Spleen (tissue), 7 donors: Measurements from ENCODE around the gene CEP152.

Experiments used
- CTCF ChIP-seq, 11 experiments: fragments of 200-600 bp in 7 of 11; fragments of 450-650 bp in 4 of 11; sonication (generic) in 4 of 11; IDR thresholded peaks in 8 of 11; conservative IDR thresholded peaks in 3 of 11; 1 replicate in 7 of 11; 2 replicates in 4 of 11; pipeline versions ENCODE4 v1.4.0 to v1.8.0; 2016 to 2021; ENCODE audit warnings: antibody characterized with exemption in 11 of 11, inconsistent platforms in 4 of 11, mild to moderate bottlenecking in 1 of 11
- POLR2A ChIP-seq, 3 donors: fragments of 450-650 bp; IDR thresholded peaks; one replicate each; pipeline ENCODE4 v1.5.1; 2017; ENCODE audit warnings: antibody characterized with exemption in 3 of 3, mild to moderate bottlenecking in 1 of 3
- donor health status: DM: no; HTN: no; CAD: no; lungs with moderate emphysema.
- donor health status: DM: no; HTN: no; CAD: no.
- donor health status: DM: no; HTN: no; CAD: no.

- TF ChIP-seq CTCF (IDR thresholded peaks at IDR 0.05 in 8 of 11, conservative IDR thresholded peaks at IDR 0.05 in 3 of 11) (no peak), POLR2A (IDR thresholded peaks at IDR 0.05) (no peak)
Measured at GRCh38 chr15:48778331-48778730, 32.5 kb downstream of the CEP152 start.
